Omental fat pad (tissue), 4 donors: Measurements from ENCODE around the gene SRPK1. TPM values are rescaled to one million over a fixed set of nuclear protein-coding genes. Genes with fewer than 3 reads are reported as not detected.
"Not testable (repeated sequence)": the region's sequence is repeated elsewhere in the genome, so short reads cannot be mapped to it uniquely, and the experiment has no call there.

ENCODE experiments used
- ATAC-seq: fragments of 150-250 bp; one replicate; pipeline ENCODE4 v1.9.1; 2016; ENCODE audit warnings: mild to moderate bottlenecking, moderate library complexity; ENCODE audit not compliant: low FRiP score
- DNase-seq: peaks from one replicate; pipeline ENCODE4 v3.0.0-alpha.2; 2019; ENCODE audit warnings: low spot score
- CTCF ChIP-seq, 3 donors: fragments of 450-650 bp; IDR thresholded peaks; one replicate each; pipeline ENCODE4 v1.5.1; 2016 to 2017; ENCODE audit warnings: antibody characterized with exemption in 3 of 3, mild to moderate bottlenecking in 3 of 3, moderate library complexity in 2 of 3
- total RNA-seq, 4 donors: library from RNA; depleted of rRNA; stranded (reverse); fragments of >200 nt; gene quantifications; one replicate each; pipeline ENCODE4 v1.1.0, GENCODE V29; 2016

The SRPK1 gene
- total RNA-seq, 4 donors from 2014 or later, result 31.1 to 66.4 (median 48.6) TPM

- ATAC-seq, result no peak
- TF ChIP-seq CTCF (IDR thresholded peaks at IDR 0.05), result no peak
- no peak for DNase-seq
Observed at GRCh38 chr6:35943390-35943789, 22.5 kb upstream of the SRPK1 start.

GRCh38 chr6:35942355-35942754 lies 21.5 kb upstream of the SRPK1 start:
- ATAC-seq, result no peak
- no peak for DNase-seq
- no peak for TF ChIP-seq CTCF (IDR thresholded peaks at IDR 0.05)

GRCh38 chr6:35941170-35941569 lies 20.3 kb upstream of the SRPK1 start:
- DNase-seq, ATAC-seq: not testable (repeated sequence)

- DNase-seq, ATAC-seq: not testable (repeated sequence)
Observed at GRCh38 chr6:35940014-35940413, 19.1 kb upstream of the SRPK1 start.

- not testable (repeated sequence) for ATAC-seq, DNase-seq
Observed at GRCh38 chr6:35939259-35939658, 18.4 kb upstream of the SRPK1 start.

- DNase-seq (no peak), ATAC-seq (no peak)
- TF ChIP-seq CTCF (IDR thresholded peaks at IDR 0.05), result no peak
Observed at GRCh38 chr6:35936681-35937359, 15.9 kb upstream of the SRPK1 start.

GRCh38 chr6:35935469-35935868 lies 14.6 kb upstream of the SRPK1 start:
- DNase-seq (no peak), ATAC-seq (no peak)
- no peak for TF ChIP-seq CTCF (IDR thresholded peaks at IDR 0.05)

- no peak for ATAC-seq
- no peak for DNase-seq
- TF ChIP-seq CTCF (IDR thresholded peaks at IDR 0.05), result no peak
Observed at GRCh38 chr6:35933844-35934243, 12.9 kb upstream of the SRPK1 start.

- not testable (repeated sequence) for ATAC-seq, DNase-seq
Observed at GRCh38 chr6:35931873-35932272, 11.0 kb upstream of the SRPK1 start.
